CD4-positive, CD25-positive, alpha-beta regulatory T cell (primary cell): Measurements from ENCODE around the gene PEAR1. TPM values are rescaled to one million over a fixed set of nuclear protein-coding genes. Genes with fewer than 3 reads are reported as not detected.

Experiments
- ATAC-seq, 2 donors: fragments of 150-1000 bp; cut with Tn5 transposase; one replicate each; pipeline ENCODE4 v1.10.0; 2021; ENCODE audit warnings: low read depth in 2 of 2, moderate number of reproducible peaks in 2 of 2, moderate library complexity in 1 of 2
- DNase-seq, 3 donors: peaks; one replicate each; pipeline versions ENCODE4 v3.0.0 to v3.0.0-alpha.2; 2012 to 2022; ENCODE audit warnings: mixed read lengths in 1 of 3
- H3K27ac ChIP-seq: one replicate; pipeline ENCODE4 v1.7.0; 2013; ENCODE audit warnings: mild to moderate bottlenecking, low read length; ENCODE audit not compliant: insufficient read depth, poor library complexity, severe bottlenecking
- H3K27me3 ChIP-seq: one replicate; pipeline ENCODE4 v1.7.0; 2013; ENCODE audit warnings: low read length; ENCODE audit not compliant: control insufficient read depth, insufficient read depth
- H3K36me3 ChIP-seq: one replicate; pipeline ENCODE4 v1.7.0; 2013; ENCODE audit warnings: mild to moderate bottlenecking, low read length, moderate library complexity; ENCODE audit not compliant: control insufficient read depth, insufficient read depth
- H3K4me1 ChIP-seq: 2 replicates; pipeline ENCODE4 v1.7.0; 2013; ENCODE audit warnings: mild to moderate bottlenecking, low read length; ENCODE audit not compliant: insufficient read depth, control insufficient read depth, poor library complexity, severe bottlenecking
- H3K4me3 ChIP-seq: one replicate; pipeline ENCODE4 v1.7.0; 2013; ENCODE audit warnings: low read depth, mild to moderate bottlenecking, low read length, moderate library complexity
- H3K9me3 ChIP-seq, 2 experiments: 1 replicate in 1 of 2; 2 replicates in 1 of 2; pipeline ENCODE4 v1.7.0; 2013; ENCODE audit warnings: low read length in 2 of 2, mild to moderate bottlenecking in 1 of 2, moderate library complexity in 1 of 2; ENCODE audit not compliant: control insufficient read depth in 2 of 2
- H3K27ac Mint-ChIP-seq, 3 donors: one replicate each; pipeline ENCODE4 v1.8.0; 2020 to 2022; ENCODE audit warnings: mild to moderate bottlenecking in 3 of 3, mixed read lengths in 3 of 3, moderate library complexity in 2 of 3
- H3K27me3 Mint-ChIP-seq: one replicate; pipeline ENCODE4 v1.8.0; 2022; ENCODE audit warnings: mild to moderate bottlenecking, mixed read lengths
- H3K36me3 Mint-ChIP-seq: one replicate; pipeline ENCODE4 v1.8.0; 2020; ENCODE audit warnings: mixed read lengths
- H3K4me1 Mint-ChIP-seq, 4 donors: one replicate each; pipeline ENCODE4 v1.8.0; 2020 to 2022; ENCODE audit warnings: mixed read lengths in 4 of 4, mild to moderate bottlenecking in 1 of 4
- H3K4me3 Mint-ChIP-seq, 4 donors: one replicate each; pipeline ENCODE4 v1.8.0; 2020 to 2022; ENCODE audit warnings: mild to moderate bottlenecking in 4 of 4, mixed read lengths in 4 of 4, moderate library complexity in 3 of 4
- H3K9me3 Mint-ChIP-seq, 7 donors: one replicate each; pipeline ENCODE4 v1.8.0; 2020 to 2022; ENCODE audit warnings: mixed read lengths in 7 of 7, mild to moderate bottlenecking in 3 of 7, moderate library complexity in 2 of 7
- polyA plus RNA-seq, 4 donors: library from polyadenylated mRNA; unstranded; fragments of 300-500 nt; fragmentation: Illumina TruSeq; gene quantifications; one replicate each; pipeline ENCODE4 v1.2.3, GENCODE V29; 2021
- total RNA-seq: library from RNA; stranded (reverse); gene quantifications from one replicate; pipeline ENCODE4 v1.2.3, GENCODE V29; 2022

PEAR1 gene
- total and polyA plus RNA-seq, 5 donors from 2014 or later, result 1.3 TPM; not detected in 4

GRCh38 chr1:156868341-156868740 lies 25.2 kb upstream of the PEAR1 start:
- Mint-ChIP-seq H3K36me3 (no peaks in the 10 kb centered on the region), H3K4me1 (peaks cover 0 to 24% (median 4%) of the 10 kb centered on the region in 4 donors), H3K27me3 (peaks cover 19% of the 10 kb centered on the region), H3K9me3 (peaks cover 0 to 1% (median 0%) of the 10 kb centered on the region in 7 donors), H3K4me3 (no peak overlapping the region), H3K27ac (no peak overlapping the region)
- ATAC-seq (no peak), DNase-seq (no peak)
- Histone ChIP-seq H3K27ac (no peak overlapping the region), H3K4me1 (peaks cover 11% of the 10 kb centered on the region), H3K27me3 (peaks cover 5% of the 10 kb centered on the region), H3K9me3 (no peaks in the 10 kb centered on the region), H3K36me3 (no peaks in the 10 kb centered on the region), H3K4me3 (no peak overlapping the region)

- Mint-ChIP-seq H3K27me3 (peaks cover 15% of the 10 kb centered on the region), H3K4me1 (peaks cover 0 to 18% (median 0%) of the 10 kb centered on the region in 4 donors), H3K27ac (peak overlapping the region in 1 of 3 donors; percentile 38), H3K9me3 (peaks cover 0 to 1% (median 0%) of the 10 kb centered on the region in 7 donors), H3K4me3 (no peak overlapping the region), H3K36me3 (no peaks in the 10 kb centered on the region)
- Histone ChIP-seq H3K9me3 (no peaks in the 10 kb centered on the region), H3K27me3 (peaks cover 1% of the 10 kb centered on the region), H3K27ac (no peak overlapping the region), H3K36me3 (no peaks in the 10 kb centered on the region), H3K4me1 (peaks cover 9% of the 10 kb centered on the region), H3K4me3 (no peak overlapping the region)
- no peak for ATAC-seq
- no peak for DNase-seq
Observed at GRCh38 chr1:156869455-156869854, 24.1 kb upstream of the PEAR1 start.

GRCh38 chr1:156873659-156874058 lies 19.9 kb upstream of the PEAR1 start:
- no peaks in the 10 kb centered on the region for H3K4me1 ChIP-seq
- Mint-ChIP-seq H3K36me3 (no peaks in the 10 kb centered on the region), H3K27ac (no peak overlapping the region), H3K27me3 (peaks cover 15% of the 10 kb centered on the region), H3K9me3 (peaks cover 0 to 1% (median 0%) of the 10 kb centered on the region in 7 donors), H3K4me1 (no peaks in the 10 kb centered on the region), H3K4me3 (no peak overlapping the region)
- ATAC-seq (no peak), DNase-seq (no peak)
- peaks cover 1% of the 10 kb centered on the region for H3K27me3 ChIP-seq
- H3K27ac ChIP-seq, result no peak overlapping the region
- H3K36me3 ChIP-seq, result no peaks in the 10 kb centered on the region
- no peak overlapping the region for H3K4me3 ChIP-seq
- H3K9me3 ChIP-seq, result no peaks in the 10 kb centered on the region

GRCh38 chr1:156874142-156874541 lies 19.4 kb upstream of the PEAR1 start:
- Mint-ChIP-seq H3K4me1 (no peaks in the 10 kb centered on the region), H3K27ac (no peak overlapping the region), H3K4me3 (no peak overlapping the region), H3K36me3 (no peaks in the 10 kb centered on the region), H3K27me3 (peaks cover 12% of the 10 kb centered on the region), H3K9me3 (peaks cover 0 to 1% (median 0%) of the 10 kb centered on the region in 7 donors)
- no peak for DNase-seq
- H3K27ac ChIP-seq, result no peak overlapping the region
- H3K4me3 ChIP-seq, result no peak overlapping the region
- H3K9me3 ChIP-seq, result no peaks in the 10 kb centered on the region
- H3K27me3 ChIP-seq, result peaks cover 1% of the 10 kb centered on the region
- no peaks in the 10 kb centered on the region for H3K4me1 ChIP-seq
- no peak for ATAC-seq
- H3K36me3 ChIP-seq, result no peaks in the 10 kb centered on the region

- Mint-ChIP-seq H3K36me3 (no peaks in the 10 kb centered on the region), H3K4me3 (no peak overlapping the region), H3K27ac (peak overlapping the region in 2 of 3 donors; percentile 7 to 59), H3K9me3 (peaks cover 0 to 1% (median 0%) of the 10 kb centered on the region in 7 donors), H3K4me1 (no peaks in the 10 kb centered on the region), H3K27me3 (peaks cover 6% of the 10 kb centered on the region)
- Histone ChIP-seq H3K4me1 (no peaks in the 10 kb centered on the region), H3K4me3 (no peak overlapping the region), H3K27ac (no peak overlapping the region), H3K9me3 (no peaks in the 10 kb centered on the region), H3K27me3 (peaks cover 1% of the 10 kb centered on the region), H3K36me3 (no peaks in the 10 kb centered on the region)
- DNase-seq (no peak), ATAC-seq (no peak)
Observed at GRCh38 chr1:156874572-156875340, 18.8 kb upstream of the PEAR1 start.

GRCh38 chr1:156875341-156875615 lies 18.2 kb upstream of the PEAR1 start:
- H3K36me3 Mint-ChIP-seq, result no peaks in the 10 kb centered on the region
- H3K4me3 Mint-ChIP-seq, result no peak overlapping the region
- no peak overlapping the region for H3K27ac Mint-ChIP-seq
- no peaks in the 10 kb centered on the region for H3K9me3 ChIP-seq
- H3K4me3 ChIP-seq, result no peak overlapping the region
- no peaks in the 10 kb centered on the region for H3K4me1 Mint-ChIP-seq
- H3K27me3 Mint-ChIP-seq, result peaks cover 6% of the 10 kb centered on the region
- ATAC-seq, result no peak
- no peak overlapping the region for H3K27ac ChIP-seq
- peaks cover 0 to 1% (median 0%) of the 10 kb centered on the region in 7 donors for H3K9me3 Mint-ChIP-seq
- no peaks in the 10 kb centered on the region for H3K4me1 ChIP-seq
- no peaks in the 10 kb centered on the region for H3K36me3 ChIP-seq
- H3K27me3 ChIP-seq, result peaks cover 1% of the 10 kb centered on the region
- no peak for DNase-seq

GRCh38 chr1:156876281-156876680 lies 17.2 kb upstream of the PEAR1 start:
- H3K9me3 Mint-ChIP-seq, result peaks cover 0 to 1% (median 0%) of the 10 kb centered on the region in 7 donors
- Histone ChIP-seq H3K36me3 (no peaks in the 10 kb centered on the region), H3K9me3 (no peaks in the 10 kb centered on the region), H3K4me1 (no peaks in the 10 kb centered on the region), H3K27ac (no peak overlapping the region), H3K27me3 (no peaks in the 10 kb centered on the region), H3K4me3 (no peak overlapping the region)
- DNase-seq (no peak), ATAC-seq (no peak)
- no peak overlapping the region for H3K4me3 Mint-ChIP-seq
- no peak overlapping the region for H3K27ac Mint-ChIP-seq
- H3K27me3 Mint-ChIP-seq, result peaks cover 6% of the 10 kb centered on the region
- H3K36me3 Mint-ChIP-seq, result no peaks in the 10 kb centered on the region
- no peaks in the 10 kb centered on the region for H3K4me1 Mint-ChIP-seq
